ENCODE measurements around the gene ERBB2. TPM values are rescaled to one million over a fixed set of nuclear protein-coding genes. Genes with fewer than 3 reads are reported as not detected.

The ERBB2 gene
- total and polyA plus RNA-seq, 2 donors from 2014 or later: 76.5 to 186 TPM

- no peak for FAIRE-seq
Measured at GRCh38 chr17:39676198-39676819, 23.6 kb upstream of the ERBB2 start.

GRCh38 chr17:39677072-39677471 is 22.8 kb upstream of the ERBB2 start:
- DNase-seq: peak in 1 of 5 donors; percentile 29
- Histone ChIP-seq H3K27ac (ENCODE audit: low read depth in 2 of 2, low read length in 2 of 2) (peak overlapping the region; percentile 58 to 91), H3K36me3 (ENCODE audit: control insufficient read depth in 2 of 3, insufficient read depth in 3 of 3, low read length in 3 of 3) (peaks cover 0 to 2% (median 0%) of the 10 kb centered on the region in 3 donors), H3K4me1 (ENCODE audit: control insufficient read depth in 2 of 3, insufficient read depth in 2 of 3, low read depth in 1 of 3, low read length in 3 of 3) (peaks cover 0 to 49% (median 32%) of the 10 kb centered on the region in 3 donors), H3K4me3 (ENCODE audit: low read length in 3 of 3) (no peak overlapping the region), H3K9me3 (ENCODE audit: control insufficient read depth in 2 of 3, insufficient read depth in 1 of 3, low read length in 3 of 3) (no peaks in the 10 kb centered on the region), H3K9ac (ENCODE audit: low read length in 3 of 3) (peak overlapping the region in 1 of 3 donors; percentile 7), H3K27me3 (ENCODE audit: control insufficient read depth, insufficient read depth, low read length) (no peaks in the 10 kb centered on the region)
- TF ChIP-seq, protein P1, sequence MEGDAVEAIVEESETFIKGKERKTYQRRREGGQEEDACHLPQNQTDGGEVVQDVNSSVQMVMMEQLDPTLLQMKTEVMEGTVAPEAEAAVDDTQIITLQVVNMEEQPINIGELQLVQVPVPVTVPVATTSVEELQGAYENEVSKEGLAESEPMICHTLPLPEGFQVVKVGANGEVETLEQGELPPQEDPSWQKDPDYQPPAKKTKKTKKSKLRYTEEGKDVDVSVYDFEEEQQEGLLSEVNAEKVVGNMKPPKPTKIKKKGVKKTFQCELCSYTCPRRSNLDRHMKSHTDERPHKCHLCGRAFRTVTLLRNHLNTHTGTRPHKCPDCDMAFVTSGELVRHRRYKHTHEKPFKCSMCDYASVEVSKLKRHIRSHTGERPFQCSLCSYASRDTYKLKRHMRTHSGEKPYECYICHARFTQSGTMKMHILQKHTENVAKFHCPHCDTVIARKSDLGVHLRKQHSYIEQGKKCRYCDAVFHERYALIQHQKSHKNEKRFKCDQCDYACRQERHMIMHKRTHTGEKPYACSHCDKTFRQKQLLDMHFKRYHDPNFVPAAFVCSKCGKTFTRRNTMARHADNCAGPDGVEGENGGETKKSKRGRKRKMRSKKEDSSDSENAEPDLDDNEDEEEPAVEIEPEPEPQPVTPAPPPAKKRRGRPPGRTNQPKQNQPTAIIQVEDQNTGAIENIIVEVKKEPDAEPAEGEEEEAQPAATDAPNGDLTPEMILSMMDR (IDR thresholded peaks at IDR 0.05; ENCODE audit: borderline replicate concordance, extremely low read depth, insufficient read depth): no peak
- intact Hi-C loops (cut with DNase I): no loop called here
- FAIRE-seq: no peak

More at GRCh38 chr17:39676198-39676819, 23.6 kb upstream of the ERBB2 start:
- Histone ChIP-seq H3K9ac (ENCODE audit: low read length in 3 of 3) (peak overlapping the region in 1 of 3 donors; percentile 77), H3K36me3 (ENCODE audit: control insufficient read depth in 2 of 3, insufficient read depth in 3 of 3, low read length in 3 of 3) (peaks cover 0 to 2% (median 0%) of the 10 kb centered on the region in 3 donors), H3K4me1 (ENCODE audit: control insufficient read depth in 2 of 3, insufficient read depth in 2 of 3, low read depth in 1 of 3, low read length in 3 of 3) (peaks cover 0 to 56% (median 32%) of the 10 kb centered on the region in 3 donors), H3K9me3 (ENCODE audit: control insufficient read depth in 2 of 3, insufficient read depth in 1 of 3, low read length in 3 of 3) (no peaks in the 10 kb centered on the region), H3K27me3 (ENCODE audit: control insufficient read depth, insufficient read depth, low read length) (no peaks in the 10 kb centered on the region), H3K4me3 (ENCODE audit: low read length in 3 of 3) (no peak overlapping the region), H3K27ac (ENCODE audit: low read depth in 2 of 2, low read length in 2 of 2) (peak overlapping the region; percentile 58 to 91)
- peak in 4 of 5 donors; percentile 51 to 92 (median 70) for DNase-seq
- TF ChIP-seq, protein P1 (IDR thresholded peaks at IDR 0.05; ENCODE audit: borderline replicate concordance, extremely low read depth, insufficient read depth): no peak
- intact Hi-C loops (cut with DNase I): no loop called here

DNA sequence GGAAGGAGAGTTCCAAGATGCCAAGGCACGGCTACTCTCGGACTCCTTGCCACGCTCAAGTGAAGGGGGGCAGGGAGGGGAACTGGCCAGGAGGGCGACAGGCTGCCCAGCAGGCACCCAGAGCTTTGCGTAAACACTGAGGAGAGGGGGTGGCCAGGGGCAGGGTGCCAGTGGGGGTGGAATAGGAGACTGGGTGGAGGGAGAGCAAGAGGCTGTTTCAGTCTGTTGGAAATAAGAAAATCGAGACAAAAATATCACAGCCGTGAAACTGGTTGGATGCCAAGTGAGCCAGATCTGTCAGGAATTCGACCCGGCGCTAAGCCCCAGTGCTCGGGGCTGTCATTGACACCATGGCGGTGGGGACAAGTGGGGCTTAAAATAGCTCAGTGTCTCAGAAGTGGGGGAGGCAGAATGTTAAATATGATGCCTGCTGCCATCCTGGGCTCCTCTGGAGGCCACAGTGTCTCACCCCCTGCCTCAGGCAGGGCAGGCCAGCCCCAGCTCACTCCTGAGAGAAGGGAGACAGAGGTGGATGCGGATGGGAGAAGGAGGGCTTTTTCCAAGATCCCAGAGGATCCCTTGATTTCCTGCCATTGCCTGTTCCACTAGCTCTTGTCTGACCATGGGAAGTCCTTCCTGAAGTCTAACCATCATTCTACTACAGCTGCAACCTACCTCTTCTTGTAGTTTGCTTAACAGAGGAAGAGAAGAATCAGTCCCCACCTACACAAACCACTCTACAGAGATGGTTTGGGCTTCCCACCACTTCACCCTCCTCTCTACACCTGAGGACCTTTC is 22.1 kb upstream of the ERBB2 start:
- Histone ChIP-seq H3K9ac (ENCODE audit: low read length in 3 of 3) (peak overlapping the region in 1 of 3 donors; percentile 7), H3K9me3 (ENCODE audit: control insufficient read depth in 2 of 3, insufficient read depth in 1 of 3, low read length in 3 of 3) (no peaks in the 10 kb centered on the region), H3K4me1 (ENCODE audit: control insufficient read depth in 2 of 3, insufficient read depth in 2 of 3, low read depth in 1 of 3, low read length in 3 of 3) (peaks cover 0 to 47% (median 32%) of the 10 kb centered on the region in 3 donors), H3K4me3 (ENCODE audit: low read length in 3 of 3) (no peak overlapping the region), H3K27ac (ENCODE audit: low read depth in 2 of 2, low read length in 2 of 2) (peak overlapping the region; percentile 70 to 91), H3K27me3 (ENCODE audit: control insufficient read depth, insufficient read depth, low read length) (no peaks in the 10 kb centered on the region), H3K36me3 (ENCODE audit: control insufficient read depth in 2 of 3, insufficient read depth in 3 of 3, low read length in 3 of 3) (peaks cover 0 to 5% (median 2%) of the 10 kb centered on the region in 3 donors)
- TF ChIP-seq, protein P1 (IDR thresholded peaks at IDR 0.05; ENCODE audit: borderline replicate concordance, extremely low read depth, insufficient read depth): no peak
- intact Hi-C loops (cut with DNase I): no loop called here
- DNase-seq (peak; percentile 73 to 93 (median 93)), FAIRE-seq (no peak)

All from kidney (tissue), 14 donors.